Measurements from ENCODE around the gene L3MBTL4. TPM values are rescaled to one million over a fixed set of nuclear protein-coding genes. Genes with fewer than 3 reads are reported as not detected.
A peak's percentile ranks its signal among the peaks of the same experiment; 100 is the strongest.

L3MBTL4 gene
- 10 to 100 TPM in 4 of 9 donors, 1 to 10 TPM in 5; 5.0 to 22.6 (median 8.9) TPM for total RNA-seq
- 1 to 10 TPM; 3.9 to 4.2 (median 3.9) TPM for polyA plus RNA-seq
- long read RNA-seq, donor 1 = 0 reads
- long read RNA-seq, donor 2, partial matches to known transcripts = 0 of 1 reads
- long read RNA-seq, donor 2, other reads (novel, unspliced or antisense) = 0 of 1 reads
- long read RNA-seq, donor 3 = 0 reads
- long read RNA-seq, donor 4, partial matches to known transcripts = 0 of 4 reads
- long read RNA-seq, donor 4, other reads (novel, unspliced or antisense) = 3 of 4 reads
- long read RNA-seq, donor 5, transcript L3MBTL4-201 (19 exons, 3,560 nt) = major isoform, 6 of 21 reads
- long read RNA-seq, donor 5, partial matches to known transcripts = 1 of 21 reads
- long read RNA-seq, donor 5, other reads (novel, unspliced or antisense) = 14 of 21 reads
- long read RNA-seq, donor 6, partial matches to known transcripts = 0 of 4 reads
- long read RNA-seq, donor 6, other reads (novel, unspliced or antisense) = 4 of 4 reads
- long read RNA-seq, donor 7 = 0 reads
- long read RNA-seq, donor 8 = 0 reads
- long read RNA-seq, donor 9 = 0 reads
- long read RNA-seq, donor 10 = 0 reads

DNA sequence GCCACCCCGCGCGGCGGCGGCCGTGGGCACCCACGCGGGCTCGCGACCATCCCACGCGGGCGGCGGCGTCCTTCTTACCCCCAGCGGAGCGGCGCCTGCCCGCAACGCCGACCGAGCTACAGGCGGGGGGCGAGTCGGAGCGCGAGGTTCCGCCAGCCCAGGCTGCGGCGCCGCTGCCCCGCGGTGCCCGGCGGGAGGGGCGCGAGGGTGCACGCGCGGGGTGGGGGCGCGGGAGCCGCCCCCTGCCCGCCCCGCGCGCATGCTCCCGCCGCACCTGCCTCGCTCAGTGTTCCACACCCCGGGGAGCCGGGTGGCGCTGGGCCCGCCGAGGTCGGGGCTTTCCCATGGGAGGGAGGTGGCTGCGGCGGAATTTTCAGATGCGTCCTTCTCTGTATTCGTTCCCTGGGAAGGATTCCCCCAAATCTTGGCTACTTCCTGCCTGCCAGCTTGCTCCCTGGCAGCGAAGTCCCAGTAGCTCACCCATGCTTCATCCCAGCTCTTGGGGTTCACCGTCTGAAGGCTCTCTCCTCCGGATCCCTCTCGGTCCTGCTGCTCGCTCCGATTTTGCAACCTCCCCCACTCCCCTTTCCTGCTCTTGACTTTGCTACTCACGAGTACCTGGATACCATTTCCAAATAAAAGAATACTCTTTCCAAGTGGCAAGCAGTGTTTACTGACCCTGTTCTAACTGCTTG, at the start of gene L3MBTL4:
TSS of gene L3MBTL4 (minus strand) at position 189 of the 695 bp plus-strand sequence. CDS start 103,286 bp downstream, outside the sequence.
- TF ChIP-seq, protein P1, sequence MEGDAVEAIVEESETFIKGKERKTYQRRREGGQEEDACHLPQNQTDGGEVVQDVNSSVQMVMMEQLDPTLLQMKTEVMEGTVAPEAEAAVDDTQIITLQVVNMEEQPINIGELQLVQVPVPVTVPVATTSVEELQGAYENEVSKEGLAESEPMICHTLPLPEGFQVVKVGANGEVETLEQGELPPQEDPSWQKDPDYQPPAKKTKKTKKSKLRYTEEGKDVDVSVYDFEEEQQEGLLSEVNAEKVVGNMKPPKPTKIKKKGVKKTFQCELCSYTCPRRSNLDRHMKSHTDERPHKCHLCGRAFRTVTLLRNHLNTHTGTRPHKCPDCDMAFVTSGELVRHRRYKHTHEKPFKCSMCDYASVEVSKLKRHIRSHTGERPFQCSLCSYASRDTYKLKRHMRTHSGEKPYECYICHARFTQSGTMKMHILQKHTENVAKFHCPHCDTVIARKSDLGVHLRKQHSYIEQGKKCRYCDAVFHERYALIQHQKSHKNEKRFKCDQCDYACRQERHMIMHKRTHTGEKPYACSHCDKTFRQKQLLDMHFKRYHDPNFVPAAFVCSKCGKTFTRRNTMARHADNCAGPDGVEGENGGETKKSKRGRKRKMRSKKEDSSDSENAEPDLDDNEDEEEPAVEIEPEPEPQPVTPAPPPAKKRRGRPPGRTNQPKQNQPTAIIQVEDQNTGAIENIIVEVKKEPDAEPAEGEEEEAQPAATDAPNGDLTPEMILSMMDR (IDR thresholded peaks at IDR 0.05) = no peak
- peak in 1 of 2 donors; percentile 43 for TF ChIP-seq POLR2A (IDR thresholded peaks at IDR 0.05)
- WGBS, 4 donors = 1 to 3% (median 1%) methylated on average over 7 to 67 of the region's 67 CpGs
- no peaks in the 10 kb centered on the region for H3K36me3 ChIP-seq (replicated peaks in 1 of 2)
- no peaks in the 10 kb centered on the region for H3K27me3 ChIP-seq
- peak; percentile 58 to 79 (median 66) for DNase-seq
- no peaks in the 10 kb centered on the region for H3K9me3 ChIP-seq (replicated peaks in 1 of 3)
- peak within 1 kb of the TSS; percentile 2 to 98 (median 76) for H3K4me3 ChIP-seq
- intact Hi-C loops (cut with DNase I) = loop anchor here in 1 of 2 donors (10.0 kb wide), 2 partner anchors 160 to 520 kb away; partner anchors contain the start of gene TMEM200C
- H3K4me1 ChIP-seq (replicated peaks in 1 of 2) = peaks cover 0 to 4% of the 10 kb centered on the region in 2 donors
- H3K27ac ChIP-seq = peak within 1 kb of the TSS; percentile 60 to 99 (median 93)

DNA sequence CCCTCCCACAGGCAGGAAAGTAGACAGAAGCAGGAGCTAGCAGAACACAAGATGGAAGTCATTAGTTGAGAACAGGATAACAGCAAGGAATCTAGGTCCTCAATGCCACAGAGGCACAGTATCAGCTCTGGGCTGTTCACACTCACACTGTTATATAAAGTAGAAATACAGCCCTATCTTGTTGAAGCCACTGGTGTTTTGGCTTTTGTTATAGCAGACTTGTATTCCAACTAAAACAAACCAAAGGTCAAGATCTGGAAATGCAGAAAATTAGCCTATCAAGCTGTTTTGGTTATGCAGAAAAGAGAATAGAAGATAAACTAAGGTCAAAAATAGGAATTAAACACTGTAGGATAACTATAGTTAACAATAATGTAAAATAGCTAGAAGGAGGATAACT, 37.5 kb upstream of the L3MBTL4 start:
- no peaks in the 10 kb centered on the region for H3K36me3 ChIP-seq (replicated peaks in 1 of 2)
- H3K4me3 ChIP-seq = no peak overlapping the region
- H3K4me1 ChIP-seq (replicated peaks in 1 of 2) = no peaks in the 10 kb centered on the region
- H3K27me3 ChIP-seq = no peaks in the 10 kb centered on the region
- no peak for TF ChIP-seq POLR2A (IDR thresholded peaks at IDR 0.05)
- TF ChIP-seq, protein P1 (IDR thresholded peaks at IDR 0.05) = no peak
- DNase-seq = no peak
- H3K9me3 ChIP-seq (replicated peaks in 1 of 3) = no peaks in the 10 kb centered on the region
- no peak overlapping the region for H3K27ac ChIP-seq
- intact Hi-C loops (cut with DNase I) = no loop called here

DNA sequence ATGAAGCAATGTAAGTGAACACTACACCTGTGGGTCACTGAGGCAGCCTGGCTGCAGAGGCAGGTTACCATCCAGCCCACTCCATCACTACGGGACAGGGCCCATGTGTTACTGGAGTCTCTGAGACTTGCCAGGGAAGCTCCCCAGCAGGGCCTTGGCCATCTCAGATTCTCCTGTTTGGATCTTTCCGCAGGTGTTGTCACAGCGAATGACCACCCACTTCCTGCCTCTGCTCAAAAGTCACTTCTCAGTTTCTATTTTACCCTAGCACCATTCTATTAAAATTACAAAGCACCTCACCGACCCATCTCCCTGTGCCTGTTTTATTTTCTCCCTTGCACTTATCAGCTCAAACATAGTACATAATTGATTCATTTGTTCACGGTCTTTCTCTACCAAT, 34.5 kb upstream of the L3MBTL4 start:
- 91 to 96% (median 93%) methylated on average over 5 of the region's 5 CpGs for WGBS, 4 donors
- H3K4me3 ChIP-seq = no peak overlapping the region
- no peak overlapping the region for H3K27ac ChIP-seq
- H3K9me3 ChIP-seq (replicated peaks in 1 of 3) = no peaks in the 10 kb centered on the region
- H3K36me3 ChIP-seq (replicated peaks in 1 of 2) = no peaks in the 10 kb centered on the region
- no peaks in the 10 kb centered on the region for H3K4me1 ChIP-seq (replicated peaks in 1 of 2)
- intact Hi-C loops (cut with DNase I) = no loop called here
- no peaks in the 10 kb centered on the region for H3K27me3 ChIP-seq
- no peak for DNase-seq
- TF ChIP-seq, protein P1 (IDR thresholded peaks at IDR 0.05) = no peak

Measured in adrenal gland (tissue), 19 donors.